Cardiac fibroblast (primary cell): ENCODE results near the gene RAPGEF1.

ENCODE experiments used
- DNase-seq, 2 donors: peaks; one replicate each; pipeline versions ENCODE4 v3.0.0 to v3.0.0-alpha.2; 2010; ENCODE audit warnings: low read depth in 2 of 2
- H3K4me3 ChIP-seq, 2 donors: replicated peaks in 1 of 2; 1 replicate in 1 of 2; 2 replicates in 1 of 2; pipeline ENCODE4 v1.5.1; 2011; ENCODE audit warnings: low read depth in 2 of 2, low read length in 2 of 2, mild to moderate bottlenecking in 2 of 2, moderate library complexity in 1 of 2
- TF ChIP-seq, protein P1 (sequence below): IDR thresholded peaks from one replicate; pipeline ENCODE4 v1.5.1; 2011; ENCODE audit warnings: low read depth, mild to moderate bottlenecking, low read length, inconsistent platforms

The RAPGEF1 gene

DNA sequence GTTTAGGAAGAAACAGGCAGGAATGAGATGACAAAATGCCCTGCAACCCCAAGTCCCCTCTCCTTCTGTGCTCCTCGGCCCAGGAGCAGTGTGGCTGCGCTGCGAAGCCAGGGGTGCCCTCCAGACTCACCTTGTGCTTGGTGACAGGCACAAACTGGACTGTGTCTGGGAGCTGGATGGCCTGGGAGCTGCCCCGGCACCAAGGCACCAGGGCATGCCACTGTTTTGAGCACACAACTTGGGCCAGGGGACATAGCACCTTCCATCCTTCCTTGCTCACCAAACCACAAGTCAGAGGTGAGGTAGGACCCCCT lies 143.5 kb downstream of the RAPGEF1 start:
- TF ChIP-seq, protein P1, sequence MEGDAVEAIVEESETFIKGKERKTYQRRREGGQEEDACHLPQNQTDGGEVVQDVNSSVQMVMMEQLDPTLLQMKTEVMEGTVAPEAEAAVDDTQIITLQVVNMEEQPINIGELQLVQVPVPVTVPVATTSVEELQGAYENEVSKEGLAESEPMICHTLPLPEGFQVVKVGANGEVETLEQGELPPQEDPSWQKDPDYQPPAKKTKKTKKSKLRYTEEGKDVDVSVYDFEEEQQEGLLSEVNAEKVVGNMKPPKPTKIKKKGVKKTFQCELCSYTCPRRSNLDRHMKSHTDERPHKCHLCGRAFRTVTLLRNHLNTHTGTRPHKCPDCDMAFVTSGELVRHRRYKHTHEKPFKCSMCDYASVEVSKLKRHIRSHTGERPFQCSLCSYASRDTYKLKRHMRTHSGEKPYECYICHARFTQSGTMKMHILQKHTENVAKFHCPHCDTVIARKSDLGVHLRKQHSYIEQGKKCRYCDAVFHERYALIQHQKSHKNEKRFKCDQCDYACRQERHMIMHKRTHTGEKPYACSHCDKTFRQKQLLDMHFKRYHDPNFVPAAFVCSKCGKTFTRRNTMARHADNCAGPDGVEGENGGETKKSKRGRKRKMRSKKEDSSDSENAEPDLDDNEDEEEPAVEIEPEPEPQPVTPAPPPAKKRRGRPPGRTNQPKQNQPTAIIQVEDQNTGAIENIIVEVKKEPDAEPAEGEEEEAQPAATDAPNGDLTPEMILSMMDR: no peak
- DNase-seq: no peak
- no peak overlapping the region for H3K4me3 ChIP-seq

DNA sequence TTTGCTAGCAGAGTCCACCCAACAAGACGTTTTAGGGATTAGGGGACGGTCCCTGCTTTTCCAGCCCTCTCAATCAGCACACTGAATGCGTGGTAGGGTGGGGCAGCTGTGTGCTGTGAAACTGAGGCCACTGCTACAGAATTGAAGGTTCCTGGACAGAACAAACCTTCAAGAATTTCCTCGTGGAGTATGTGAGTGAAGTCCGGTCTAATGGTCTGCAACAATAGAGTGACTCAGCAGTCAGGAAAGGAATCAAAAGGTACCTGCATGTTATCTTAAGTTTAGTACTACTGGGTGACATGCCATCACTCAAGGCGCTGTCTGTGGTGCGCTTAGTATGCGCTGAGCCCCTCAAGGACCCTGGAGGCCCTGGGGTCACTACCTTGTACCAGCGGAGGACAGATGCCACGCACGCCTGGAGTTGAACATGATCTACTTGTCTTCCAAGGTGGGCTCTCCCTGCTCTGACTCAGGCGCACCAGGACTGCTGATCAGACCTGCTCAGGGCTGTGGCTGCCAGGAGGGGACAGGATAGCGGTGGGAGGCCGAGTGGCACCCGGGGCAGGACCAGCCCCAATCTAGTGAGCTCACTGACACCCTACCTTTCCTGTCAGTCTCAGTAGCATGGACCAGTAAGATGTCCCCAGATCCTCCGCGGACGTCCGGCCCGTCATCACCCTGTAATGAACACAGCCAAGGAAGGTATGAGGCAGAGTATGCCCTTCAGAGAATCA lies 144.0 kb downstream of the RAPGEF1 start:
- DNase-seq: peak in 1 of 2 donors; percentile 9
- TF ChIP-seq, protein P1: no peak
- no peak overlapping the region for H3K4me3 ChIP-seq

DNA sequence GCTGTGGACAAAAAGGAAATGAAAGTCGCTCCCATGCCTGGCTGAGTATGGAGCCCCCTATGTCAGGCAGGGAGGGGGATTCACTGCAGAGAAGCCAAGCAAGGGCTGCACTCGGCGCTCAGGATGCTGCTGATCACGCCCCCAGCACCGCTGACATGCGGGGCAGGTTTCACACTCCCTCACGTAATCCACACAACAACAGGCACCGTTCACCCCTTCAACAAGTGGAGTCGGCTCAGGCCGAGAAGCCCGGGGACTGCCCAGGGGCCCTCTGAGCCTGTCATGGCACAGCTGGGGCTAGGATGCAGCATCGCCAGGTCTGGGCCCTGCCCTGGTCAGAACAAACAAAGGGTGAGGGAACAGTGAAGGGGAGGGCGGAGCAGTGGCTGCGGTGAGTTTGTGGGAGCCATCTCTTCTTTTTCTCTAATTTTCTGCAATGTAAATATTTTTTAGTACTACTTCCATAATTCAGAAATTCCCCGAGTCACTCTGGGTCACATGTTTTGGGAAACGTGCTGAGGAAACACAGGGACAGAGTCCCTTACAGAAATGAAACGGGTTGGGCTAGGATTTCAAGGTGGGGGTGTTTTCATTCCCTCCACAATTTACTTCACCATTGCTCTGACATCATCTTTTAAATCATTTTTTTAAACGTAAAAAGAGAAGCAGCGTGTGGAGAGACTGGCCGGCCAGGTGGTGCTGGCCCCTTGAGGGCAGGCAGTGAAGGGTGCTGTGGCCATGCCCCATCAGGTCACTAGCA lies 144.8 kb downstream of the RAPGEF1 start:
- no peak overlapping the region for H3K4me3 ChIP-seq
- TF ChIP-seq, protein P1: no peak
- no peak for DNase-seq

DNA sequence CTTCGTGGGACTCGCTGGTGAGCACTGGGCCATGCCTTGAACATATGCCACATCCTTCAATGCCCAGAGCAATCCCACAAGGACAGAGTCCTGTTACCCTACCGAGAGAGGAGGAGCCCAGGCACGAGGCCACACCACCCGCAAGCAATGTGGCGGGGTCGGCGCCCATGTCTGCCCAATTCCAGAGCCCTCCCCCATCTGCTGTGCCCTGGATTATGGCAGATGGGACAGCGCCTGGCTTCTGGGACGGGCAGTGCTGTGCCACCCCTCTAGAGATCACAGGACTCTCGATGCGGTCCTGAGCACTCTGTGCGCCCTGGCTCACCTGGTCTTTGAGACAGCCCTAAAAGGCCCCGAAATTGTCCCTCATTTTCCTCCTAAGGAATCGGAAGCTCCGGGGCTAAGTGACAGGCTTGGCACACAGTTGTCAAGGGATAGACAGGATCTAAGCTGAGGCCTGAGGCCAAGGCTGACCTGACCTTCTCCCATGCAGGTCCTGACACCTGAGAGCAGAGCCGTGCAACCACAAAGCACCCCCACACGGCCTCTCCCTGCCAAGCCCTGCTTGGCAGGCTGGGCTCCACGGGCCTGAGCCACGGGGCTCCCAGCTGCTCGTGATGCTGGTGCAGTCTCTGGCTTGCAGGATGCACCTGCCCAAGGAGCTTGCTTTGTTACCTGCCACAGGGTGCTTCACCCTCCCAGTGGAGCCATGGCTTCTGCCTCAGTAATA lies 145.8 kb downstream of the RAPGEF1 start:
- TF ChIP-seq, protein P1: no peak
- no peak for DNase-seq
- no peak overlapping the region for H3K4me3 ChIP-seq

DNA sequence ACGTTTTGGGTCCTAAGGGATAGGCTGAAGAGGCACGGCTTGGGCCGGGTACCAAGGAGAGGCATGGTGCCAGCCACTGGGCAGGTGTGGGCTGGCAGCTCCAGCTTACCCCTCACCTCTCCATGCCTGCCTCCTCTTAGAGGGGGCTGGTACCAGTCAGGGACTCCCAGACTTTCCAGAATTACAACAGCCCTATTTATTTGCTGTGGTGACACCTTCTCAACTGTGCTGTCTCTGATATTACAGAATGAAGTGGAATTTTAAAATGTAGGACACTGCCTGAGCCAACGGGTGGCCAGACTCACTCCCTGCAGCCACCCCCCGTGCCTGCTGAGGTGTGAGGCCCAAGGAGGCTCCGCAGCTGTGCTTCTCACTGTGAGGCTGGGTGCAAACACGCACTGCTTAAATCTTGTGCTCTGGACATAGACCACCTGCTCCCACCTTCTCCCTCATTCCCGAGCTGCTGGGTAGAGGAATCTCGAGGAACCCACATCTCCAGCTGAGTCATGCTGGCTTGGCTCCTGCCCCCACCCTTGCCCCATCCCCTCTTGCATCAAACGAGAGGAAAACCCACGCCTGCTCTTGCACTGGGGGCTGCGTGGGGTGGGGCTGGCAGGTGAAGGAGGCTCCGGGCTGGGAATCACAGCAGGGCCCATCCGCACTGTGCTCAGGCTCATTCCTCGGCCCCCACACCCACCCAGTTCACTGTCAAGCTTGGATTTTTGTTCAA lies 146.6 kb downstream of the RAPGEF1 start:
- TF ChIP-seq, protein P1: no peak
- no peak for DNase-seq
- H3K4me3 ChIP-seq: no peak overlapping the region

DNA sequence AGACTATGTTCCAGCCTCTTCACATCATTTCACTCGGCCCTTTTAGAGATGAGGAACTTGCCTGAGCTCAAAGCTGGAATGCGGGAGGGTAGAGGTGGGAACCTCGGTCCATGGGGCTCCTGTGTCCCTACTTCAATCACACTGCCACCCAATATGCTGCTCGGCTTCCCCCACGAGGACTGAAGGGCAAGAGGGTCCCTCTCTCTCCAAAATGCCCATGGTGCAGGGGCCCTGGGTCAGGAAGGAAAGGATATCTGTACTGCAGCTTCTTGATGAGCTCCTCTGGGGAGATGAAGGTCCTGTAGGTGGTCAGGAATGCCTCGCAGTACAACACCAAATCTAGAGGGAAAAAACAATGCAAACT lies 148.0 kb downstream of the RAPGEF1 start:
- H3K4me3 ChIP-seq: no peak overlapping the region
- TF ChIP-seq, protein P1: no peak
- DNase-seq: no peak
